Nucleus accumbens (tissue), 56 donors: ENCODE measurements around the gene SLC39A13.

Source experiments
- DNase-seq, 56 donors: peaks; one replicate each; lab custom pipeline; 2025; lab: John Stamatoyannopoulos, UW

The SLC39A13 gene

DNA sequence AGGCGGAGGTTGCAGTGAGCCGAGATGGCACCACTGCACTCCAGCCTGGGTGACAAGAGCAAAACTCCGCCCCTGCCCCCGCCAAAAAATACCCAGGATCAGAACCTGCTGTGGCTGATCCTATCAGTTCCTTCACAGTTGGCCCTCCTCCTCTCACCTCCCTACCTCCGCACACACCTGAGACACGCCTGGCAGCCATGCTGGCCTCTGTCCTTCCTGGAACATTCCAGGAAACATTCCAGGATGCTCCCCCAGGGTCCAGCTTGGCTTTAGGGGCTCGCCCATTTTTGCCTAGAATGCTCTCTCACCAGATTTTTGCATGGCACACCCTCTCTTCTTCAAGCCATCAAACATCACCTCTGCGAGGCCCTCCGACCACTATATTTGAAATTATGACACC, 38.4 kb downstream of the SLC39A13 start:
- DNase-seq, result no peak

GRCh38 chr11:47447906-47448305, 39.5 kb downstream of the SLC39A13 start:
- no peak for DNase-seq

DNA sequence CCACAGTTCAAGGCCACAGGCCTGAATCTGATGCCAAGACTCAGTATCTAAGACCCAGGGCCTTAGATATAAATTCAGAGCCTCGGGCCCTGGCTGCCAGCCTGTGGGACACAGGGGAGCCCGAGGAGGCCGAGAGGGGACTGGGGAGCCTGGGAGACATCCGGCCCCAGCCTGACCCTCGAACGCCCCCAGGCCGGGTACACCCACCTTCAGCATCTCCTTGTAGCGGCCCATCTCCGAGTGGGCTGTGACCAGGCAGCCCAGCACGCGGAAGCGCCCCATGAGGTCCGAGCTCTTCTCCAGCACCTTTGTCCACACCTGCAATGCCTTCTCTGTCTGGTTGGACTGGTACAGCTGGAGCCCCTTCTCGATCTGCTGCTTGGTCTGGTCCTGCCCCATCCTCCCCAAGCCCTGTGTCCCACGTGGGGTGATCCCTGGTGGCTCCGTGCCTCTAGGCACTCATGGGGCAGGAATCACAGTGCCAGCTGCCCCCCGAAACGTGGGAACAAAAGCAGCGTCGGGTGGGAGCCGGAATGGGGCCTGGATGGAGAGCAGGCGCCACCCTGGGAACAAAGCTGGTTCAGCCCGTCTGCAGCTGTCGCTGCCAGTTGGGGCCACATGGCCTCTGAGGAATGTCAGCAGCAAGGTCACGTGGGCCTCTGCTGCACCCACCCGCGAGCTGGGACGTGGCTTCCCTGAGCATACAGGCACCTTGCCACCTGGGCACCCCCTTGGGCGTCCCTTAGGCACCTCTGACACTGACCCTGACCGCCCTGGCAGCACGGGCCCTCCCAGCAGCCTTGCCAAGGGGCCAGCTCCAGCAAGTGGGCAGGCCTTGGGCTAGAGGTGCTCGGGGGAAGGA, 40.4 kb downstream of the SLC39A13 start, which contains the start of gene RAPSN:
Gene RAPSN (minus strand): TSS at position 571 of the 862 bp plus-strand sequence. CDS start 172 bp downstream, at position 399.
- DNase-seq, result no peak

GRCh38 chr11:47449541-47449940, 41.2 kb downstream of the SLC39A13 start:
- DNase-seq, result no peak

GRCh38 chr11:47451436-47451835, 43.0 kb downstream of the SLC39A13 start:
- DNase-seq, result no peak

DNA sequence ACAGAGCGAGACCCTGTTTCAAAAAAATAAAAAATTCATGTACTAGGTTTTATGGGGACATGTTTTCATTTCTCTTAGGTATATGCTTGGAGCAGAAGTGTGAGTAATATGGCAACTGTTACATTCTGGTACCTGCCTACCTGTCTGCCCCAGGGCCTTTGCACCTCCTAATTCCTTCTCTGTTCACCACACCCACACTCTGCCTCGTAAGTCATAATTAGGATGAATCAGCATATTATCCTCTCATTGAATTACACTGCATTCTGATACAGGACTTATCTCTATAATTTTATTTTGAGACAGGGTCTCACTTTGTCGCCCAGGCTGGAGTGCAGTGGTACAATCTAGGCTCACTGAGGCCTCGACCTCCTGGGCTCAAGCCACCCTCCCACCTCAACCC, 43.6 kb downstream of the SLC39A13 start:
- DNase-seq, result no peak

DNA sequence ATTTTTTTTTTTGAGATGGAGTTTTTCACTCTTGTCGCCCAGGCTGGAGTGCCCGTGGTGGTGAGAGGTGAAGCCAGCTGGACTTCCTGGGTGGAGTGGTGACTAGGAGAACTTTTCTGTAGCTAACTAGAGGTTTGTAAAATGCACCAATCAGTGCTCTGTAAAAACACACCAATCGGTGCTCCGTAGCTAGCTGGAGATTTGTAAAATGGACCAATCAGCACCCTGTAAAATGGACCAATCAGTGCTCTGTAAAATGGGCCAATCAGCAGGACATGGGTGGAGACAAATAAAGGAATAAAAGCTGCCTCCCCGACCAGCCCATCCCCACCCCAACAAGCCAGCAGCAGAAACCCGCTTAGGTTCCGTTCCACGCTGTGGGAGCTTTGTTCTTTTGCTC, 45.0 kb downstream of the SLC39A13 start:
- no peak for DNase-seq

DNA sequence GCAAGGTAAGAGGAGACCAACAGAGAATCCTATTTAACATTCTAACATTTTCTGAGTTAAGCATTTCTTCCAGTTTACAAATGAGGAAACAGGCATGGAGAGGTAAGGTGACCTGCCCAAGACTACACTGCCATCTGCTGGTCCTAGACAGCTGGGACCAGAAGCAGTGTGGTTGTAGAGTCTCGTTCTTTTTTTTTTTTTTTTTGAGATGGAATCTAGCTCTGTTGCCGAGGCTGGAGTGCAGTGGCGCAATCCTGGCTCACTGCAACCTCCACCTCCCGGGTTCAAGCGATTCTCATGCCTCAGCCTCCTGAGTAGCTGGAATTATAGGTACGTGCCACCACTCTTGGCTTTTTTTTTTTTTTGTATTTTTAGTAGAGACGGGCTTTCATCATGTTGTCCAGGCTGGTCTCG, 45.9 kb downstream of the SLC39A13 start:
- peak in 44 of 56 donors; percentile 4 to 82 (median 31) for DNase-seq

GRCh38 chr11:47460571-47461235, 52.3 kb downstream of the SLC39A13 start:
- peak in 4 of 56 donors; percentile 7 to 16 (median 10) for DNase-seq

GRCh38 chr11:47461876-47462275, 53.5 kb downstream of the SLC39A13 start:
- DNase-seq, result no peak

DNA sequence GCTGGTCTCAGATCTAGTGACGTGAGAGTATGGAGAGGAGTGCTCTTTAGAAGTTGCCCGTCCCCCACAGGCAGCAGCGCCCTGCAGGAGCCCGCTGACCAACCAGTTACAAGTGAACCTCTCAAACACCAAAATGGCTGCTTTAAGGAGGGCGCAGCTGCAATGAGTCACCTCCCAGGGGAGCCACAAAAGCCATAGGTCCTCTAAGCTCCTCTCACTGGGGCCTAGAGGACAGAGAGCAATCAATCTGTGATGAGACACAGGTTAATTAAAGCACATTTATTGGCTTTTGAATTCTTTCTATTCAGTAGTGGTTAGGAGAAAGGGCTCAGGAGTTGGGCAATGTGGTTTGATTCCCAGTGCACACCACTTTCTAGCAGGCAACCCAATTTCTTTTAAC, 56.1 kb downstream of the SLC39A13 start:
- DNase-seq, result no peak
